Mononuclear cell (primary cell): Measurements from ENCODE around the gene HTR3A. TPM values are rescaled to one million over a fixed set of nuclear protein-coding genes. Genes with fewer than 3 reads are reported as not detected.

Experiments used
- total RNA-seq: library from RNA; depleted of rRNA; stranded (reverse); fragments of >200 nt; gene quantifications from one replicate; pipeline ENCODE4 v1.2.3, GENCODE V29; 2012

HTR3A gene
- total RNA-seq, 1 donor = 0.21 TPM

Other genes with a start within 250 kb of the HTR3A start
- gene ZW10, start 201.4 kb upstream of the HTR3A start, total RNA-seq = 4.9 TPM
- gene CLDN25, start 195.3 kb upstream of the HTR3A start, total RNA-seq = not detected
- gene USP28, start 99.5 kb upstream of the HTR3A start, total RNA-seq = 17.0 TPM
- gene HTR3B, start 70.3 kb upstream of the HTR3A start, total RNA-seq = not detected
- gene ZBTB16, start 84.6 kb downstream of the HTR3A start, total RNA-seq = 23.3 TPM